ENCODE data around the gene PLCL1.

DNA sequence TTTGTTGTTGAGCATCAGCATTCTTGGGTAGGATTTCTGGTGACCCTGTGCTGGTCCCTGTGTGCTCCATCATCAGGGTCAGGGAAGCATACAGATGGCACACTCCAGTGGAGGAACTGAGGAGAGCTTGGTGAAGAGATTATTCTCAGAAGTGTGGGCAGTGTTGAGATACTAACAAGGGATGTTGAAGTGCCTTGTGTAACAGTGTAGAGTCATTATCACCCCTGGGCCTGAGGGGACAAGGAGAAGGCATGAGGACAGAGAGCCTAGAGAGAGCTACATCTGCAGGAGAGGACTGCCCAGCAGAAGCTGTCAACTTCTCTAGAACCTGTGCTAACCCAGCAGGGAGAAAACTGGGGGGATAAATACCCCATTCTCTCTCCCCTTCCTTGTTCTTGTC lies 189.0 kb downstream of the PLCL1 start:
- TF ChIP-seq EZH2 (IDR thresholded peaks at IDR 0.05; ENCODE audit: insufficient read depth, poor library complexity, severe bottlenecking): no peak
- TF ChIP-seq EZH2phosphoT487 (IDR thresholded peaks at IDR 0.05; ENCODE audit: insufficient read depth, low read depth): no peak

All from GM23248 (cell line).